HepG2 (cell line): ENCODE measurements around the gene ADAM8. TPM values are rescaled to one million over a fixed set of nuclear protein-coding genes. Genes with fewer than 3 reads are reported as not detected.

Experiments
- CC2D1A ChIP-seq: sonication (generic); formaldehyde crosslinking; IDR thresholded peaks from 2 replicates; pipeline ENCODE4 v1.8.1; 2023; ENCODE audit warnings: mild to moderate bottlenecking, missing genetic modification reagents
- DBP ChIP-seq: sonication (generic); formaldehyde crosslinking; IDR thresholded peaks from 2 replicates; pipeline ENCODE4 v1.4.0; 2020; ENCODE audit warnings: missing genetic modification reagents; ENCODE audit errors: not compliant biosample characterization
- ELF4 ChIP-seq: sonication (generic); formaldehyde crosslinking; IDR thresholded peaks from 2 replicates; pipeline ENCODE4 v1.5.0; 2020; ENCODE audit warnings: missing genetic modification reagents, mild to moderate bottlenecking, moderate library complexity, borderline replicate concordance
- FOXK1 ChIP-seq: sonication (generic); formaldehyde crosslinking; IDR thresholded peaks from 2 replicates; pipeline ENCODE4 v1.4.0; 2020; ENCODE audit warnings: low read depth, missing genetic modification reagents, borderline replicate concordance
- IRX3 ChIP-seq: sonication (generic); formaldehyde crosslinking; IDR thresholded peaks from 2 replicates; pipeline ENCODE4 v1.8.1; 2023; ENCODE audit warnings: mild to moderate bottlenecking, low read depth, missing genetic modification reagents, borderline replicate concordance
- KMT2A ChIP-seq: sonication (generic); formaldehyde crosslinking; IDR thresholded peaks from 2 replicates; pipeline ENCODE4 v1.4.0; 2020; ENCODE audit warnings: missing genetic modification reagents
- LCORL ChIP-seq, 2 experiments: fragments of 450-650 bp in 1 of 2; sonication (generic) in 1 of 2; formaldehyde crosslinking in 1 of 2; IDR thresholded peaks; 2 replicates each; pipeline versions ENCODE4 v1.5.0 to v1.6.1; 2017 to 2020; ENCODE audit warnings: antibody characterized with exemption in 1 of 2, missing genetic modification reagents in 1 of 2
- NR2F6 ChIP-seq, 2 experiments: IDR thresholded peaks; 2 replicates each; pipeline ENCODE4 v1.6.1; 2016; ENCODE audit warnings: antibody characterized with exemption in 1 of 2, mild to moderate bottlenecking in 1 of 2
- PBX2 ChIP-seq: IDR thresholded peaks from 2 replicates; pipeline ENCODE4 v1.6.1; 2016; ENCODE audit warnings: control low read depth
- SMYD3 ChIP-seq: sonication (generic); formaldehyde crosslinking; IDR thresholded peaks from 2 replicates; pipeline ENCODE4 v1.8.1; 2023; ENCODE audit warnings: mild to moderate bottlenecking, missing genetic modification reagents
- TRIM24 ChIP-seq: sonication (generic); formaldehyde crosslinking; IDR thresholded peaks from 2 replicates; pipeline ENCODE4 v1.8.0; 2022; ENCODE audit warnings: mild to moderate bottlenecking, missing genetic modification reagents
- ZBTB10 ChIP-seq: sonication (generic); formaldehyde crosslinking; IDR thresholded peaks from 2 replicates; pipeline ENCODE4 v1.4.0; 2020; ENCODE audit warnings: missing genetic modification reagents, borderline replicate concordance
- ZBTB44 ChIP-seq: sonication (generic); formaldehyde crosslinking; IDR thresholded peaks from 2 replicates; pipeline ENCODE4 v1.4.0; 2020; ENCODE audit warnings: missing genetic modification reagents
- ZNF17 ChIP-seq: sonication (generic); formaldehyde crosslinking; IDR thresholded peaks from 2 replicates; pipeline ENCODE4 v1.5.0; 2020; ENCODE audit warnings: mild to moderate bottlenecking, missing genetic modification reagents
- ZNF770 ChIP-seq: sonication (generic); formaldehyde crosslinking; IDR thresholded peaks from 2 replicates; pipeline ENCODE4 v1.5.0; 2020; ENCODE audit warnings: mild to moderate bottlenecking, missing genetic modification reagents
- ZNF782 ChIP-seq: sonication (generic); formaldehyde crosslinking; IDR thresholded peaks from 2 replicates; pipeline ENCODE4 v1.4.0; 2020; ENCODE audit warnings: missing genetic modification reagents, mild to moderate bottlenecking, borderline replicate concordance
- ZNF83 ChIP-seq: sonication (generic); formaldehyde crosslinking; IDR thresholded peaks from 2 replicates; pipeline ENCODE4 v1.4.0; 2020; ENCODE audit warnings: missing genetic modification reagents, mild to moderate bottlenecking, borderline replicate concordance
- polyA plus RNA-seq, 8 experiments: library from polyadenylated mRNA; depleted of rRNA in 3 of 8; stranded (reverse) in 7 of 8; unstranded in 1 of 8; fragments of >200 nt; fragmentation: Illumina TruSeq in 4 of 8; extraction: Trizol in 4 of 8; gene quantifications; 2 replicates each; pipeline versions ENCODE4 v1.2.1 to v1.2.3, GENCODE V29; 2011 to 2016; ENCODE audit warnings: low read depth in 4 of 8, missing spikeins in 1 of 8, mixed read lengths in 1 of 8; ENCODE audit not compliant: insufficient read depth in 1 of 8
- total RNA-seq, 5 experiments: library from RNA; depleted of rRNA; stranded (reverse); fragments of >200 nt; fragmentation: Illumina TruSeq; extraction: Trizol; gene quantifications; 2 replicates each; pipeline ENCODE4 v1.2.3, GENCODE V29; 2016; ENCODE audit warnings: low read depth in 1 of 5

ADAM8 gene
- total and polyA plus RNA-seq, 2 of the 13 experiments (the other 11 are each of a cell fraction or from before 2014, with no cell fraction given) = 0.24 to 0.93 TPM

DNA sequence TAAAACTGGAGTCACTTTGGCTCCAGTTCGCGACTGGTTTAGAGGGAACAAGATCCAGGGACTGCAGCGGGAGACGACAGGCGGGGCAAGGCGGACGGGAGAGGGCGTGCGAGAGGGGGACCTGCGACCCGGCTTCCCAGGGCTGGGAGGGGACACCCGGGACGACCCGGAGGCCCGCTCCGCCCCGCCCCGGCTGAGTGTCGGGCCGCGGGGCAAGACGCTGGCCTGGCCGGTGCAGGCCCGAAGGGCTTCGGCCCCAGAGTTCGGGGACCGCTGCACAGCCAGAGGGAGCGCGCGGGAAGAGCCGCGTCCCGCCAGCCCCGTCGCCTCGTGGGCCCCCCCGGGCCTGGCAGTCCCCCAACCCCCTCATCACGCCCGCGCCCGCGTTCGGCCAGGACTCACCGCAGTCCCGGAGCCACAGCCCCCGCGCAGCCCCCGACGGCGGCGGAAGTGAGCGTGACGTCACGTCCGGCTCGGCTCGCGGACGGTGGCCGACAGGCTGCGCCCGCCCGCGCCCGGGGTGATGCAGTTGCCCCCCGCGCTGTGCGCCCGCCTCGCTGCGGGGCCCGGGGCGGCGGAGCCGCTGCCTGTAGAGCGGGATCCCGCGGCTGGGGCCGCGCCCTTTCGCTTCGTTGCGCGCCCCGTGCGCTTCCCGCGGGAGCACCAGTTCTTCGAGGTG is 31.9 kb upstream of the ADAM8 start, which contains the start of the genes TUBGCP2 and ZNF511 (continued):
- TF ChIP-seq ZBTB10 (no peak), LCORL (IDR thresholded peaks at IDR 0.05) (no peak), LCORL (CRISPR knock-in tag; IDR thresholded peaks at IDR 0.05) (no peak), ZNF17 (CRISPR knock-in tag) (no peak), TRIM24 (no peak), ZBTB44 (CRISPR knock-in tag) (no peak), PBX2 (CRISPR knock-in tag) (no peak), ZNF782 (CRISPR knock-in tag) (no peak; the same call in 1 of the 2 replicates), SMYD3 (no peak), DBP (CRISPR knock-in tag) (no peak), IRX3 (CRISPR knock-in tag) (0 out of 2 replicates have a peak, but pooled peaks have one; percentile 28), ZNF770 (CRISPR knock-in tag) (no peak), ZNF83 (CRISPR knock-in tag) (no peak), ELF4 (CRISPR knock-in tag) (no peak), CC2D1A (CRISPR knock-in tag) (no peak), KMT2A (CRISPR knock-in tag) (no peak), FOXK1 (CRISPR knock-in tag) (no peak), NR2F6 (IDR thresholded peaks at IDR 0.05) (no peak), NR2F6 (CRISPR knock-in tag; IDR thresholded peaks at IDR 0.05) (no peak)
